DOHH2 (cell line): ENCODE results near the gene SLC39A11.

Experiments
- H3F3A ChIP-seq: fragments of 200-600 bp; sonication (generic), shearing (Covaris generic); 2 replicates; pipeline ENCODE4 v1.6.0; 2016; ENCODE audit warnings: antibody characterized with exemption, mild to moderate bottlenecking; ENCODE audit not compliant: control insufficient read depth, insufficient read depth
- H3K27ac ChIP-seq: fragments of 200-600 bp; sonication (generic); 2 replicates; pipeline ENCODE4 v1.5.1; 2014; ENCODE audit warnings: low read depth, mild to moderate bottlenecking, low read length, moderate library complexity
- H3K27me3 ChIP-seq: fragments of 200-600 bp; sonication (generic); 2 replicates; pipeline ENCODE4 v1.6.1; 2014; ENCODE audit warnings: mild to moderate bottlenecking, low read length, mixed read lengths; ENCODE audit not compliant: control insufficient read depth
- H3K36me3 ChIP-seq: fragments of 200-600 bp; sonication (generic); 2 replicates; pipeline ENCODE4 v1.6.1; 2014; ENCODE audit warnings: mild to moderate bottlenecking, low read length, moderate library complexity, mixed read lengths; ENCODE audit not compliant: control insufficient read depth
- H3K4me1 ChIP-seq: fragments of 200-600 bp; sonication (generic); 2 replicates; pipeline ENCODE4 v1.6.1; 2014; ENCODE audit warnings: mild to moderate bottlenecking, low read length, mixed read lengths; ENCODE audit not compliant: control insufficient read depth
- H3K4me2 ChIP-seq: fragments of 200-600 bp; sonication (generic); 2 replicates; pipeline ENCODE4 v1.6.0; 2014; ENCODE audit warnings: mild to moderate bottlenecking, low read length, moderate library complexity
- H3K4me3 ChIP-seq: fragments of 200-600 bp; sonication (generic); 2 replicates; pipeline ENCODE4 v1.5.1; 2014; ENCODE audit warnings: mild to moderate bottlenecking, low read length, mixed read lengths
- H3K79me2 ChIP-seq: fragments of 200-600 bp; sonication (generic); 2 replicates; pipeline ENCODE4 v1.6.1; 2014; ENCODE audit warnings: mild to moderate bottlenecking, low read length, mixed read lengths; ENCODE audit not compliant: control insufficient read depth
- H3K9me2 ChIP-seq: fragments of 200-600 bp; sonication (generic); replicated peaks from 2 replicates; pipeline ENCODE4 v1.6.1; 2014; ENCODE audit warnings: mild to moderate bottlenecking, low read length, mixed read lengths; ENCODE audit not compliant: control insufficient read depth
- H3K9me3 ChIP-seq: fragments of 200-600 bp; sonication (generic); 2 replicates; pipeline ENCODE4 v1.6.1; 2014; ENCODE audit warnings: antibody characterized with exemption, low read length, mixed read lengths; ENCODE audit not compliant: control insufficient read depth, insufficient read depth
- H4K20me1 ChIP-seq: fragments of 200-600 bp; sonication (generic); 2 replicates; pipeline ENCODE4 v1.6.0; 2014; ENCODE audit warnings: low read depth, mild to moderate bottlenecking, antibody characterized with exemption, low read length, moderate library complexity; ENCODE audit not compliant: control insufficient read depth, insufficient read depth
- CTCF ChIP-seq: fragments of 200-600 bp; sonication (generic); IDR thresholded peaks from one replicate; pipeline ENCODE4 v1.5.1; 2014; ENCODE audit warnings: antibody characterized with exemption, mild to moderate bottlenecking, low read depth, low read length; ENCODE audit not compliant: poor library complexity, severe bottlenecking
- EZH2phosphoT487 ChIP-seq: fragments of 200-600 bp; sonication (generic); IDR thresholded peaks from 2 replicates; pipeline ENCODE4 v1.6.1; 2017; ENCODE audit warnings: borderline replicate concordance, mild to moderate bottlenecking, antibody characterized with exemption, low read length, moderate library complexity, mixed read lengths

The SLC39A11 gene

GRCh38 chr17:72883351-72883750 is 209.1 kb downstream of the SLC39A11 start:
- no peaks in the 10 kb centered on the region for H3F3A ChIP-seq

DNA sequence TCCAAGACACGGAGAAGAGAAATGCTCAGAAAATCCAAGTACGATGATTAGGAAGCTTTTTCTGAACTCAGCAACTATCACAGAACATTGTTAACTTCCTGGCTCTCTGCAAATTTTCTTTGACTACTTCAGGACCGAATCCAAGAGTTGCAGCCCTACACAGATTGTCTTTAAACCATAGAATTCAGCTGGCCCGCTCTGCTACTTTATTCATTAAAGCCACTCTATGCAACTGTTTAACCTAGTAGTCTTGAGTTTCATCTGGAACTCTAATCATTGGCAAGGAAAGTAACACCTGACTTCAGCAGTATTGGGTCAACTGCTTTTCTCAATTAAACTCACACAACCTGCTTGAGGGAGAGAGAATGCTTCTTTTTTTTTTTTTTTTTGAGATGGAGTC is 210.1 kb downstream of the SLC39A11 start:
- no peaks in the 10 kb centered on the region for H3K79me2 ChIP-seq
- no peak for TF ChIP-seq EZH2phosphoT487
- TF ChIP-seq CTCF: no peak
- no peaks in the 10 kb centered on the region for H3K9me2 ChIP-seq
- H3K4me2 ChIP-seq: no peak overlapping the region
- no peaks in the 10 kb centered on the region for H4K20me1 ChIP-seq
- H3K9me3 ChIP-seq: peaks cover 7% of the 10 kb centered on the region; the same call in 1 of the 2 replicates
- no peak overlapping the region for H3K4me3 ChIP-seq
- no peaks in the 10 kb centered on the region for H3K36me3 ChIP-seq
- no peak overlapping the region for H3K27ac ChIP-seq
- no peaks in the 10 kb centered on the region for H3K4me1 ChIP-seq
- H3K27me3 ChIP-seq: no peaks in the 10 kb centered on the region
- no peaks in the 10 kb centered on the region for H3F3A ChIP-seq

More at GRCh38 chr17:72883351-72883750, 209.1 kb downstream of the SLC39A11 start:
- no peak overlapping the region for H3K27ac ChIP-seq
- no peak overlapping the region for H3K4me2 ChIP-seq
- H3K4me3 ChIP-seq: no peak overlapping the region
- TF ChIP-seq CTCF (no peak), EZH2phosphoT487 (no peak)
- H3K4me1 ChIP-seq: no peaks in the 10 kb centered on the region
- H3K27me3 ChIP-seq: no peaks in the 10 kb centered on the region
- no peaks in the 10 kb centered on the region for H4K20me1 ChIP-seq
- no peaks in the 10 kb centered on the region for H3K36me3 ChIP-seq
- H3K79me2 ChIP-seq: no peaks in the 10 kb centered on the region
- H3K9me2 ChIP-seq: no peaks in the 10 kb centered on the region
- 0 out of 2 replicates have a peak, but pooled peaks cover 6% of the 10 kb centered on the region for H3K9me3 ChIP-seq

DNA sequence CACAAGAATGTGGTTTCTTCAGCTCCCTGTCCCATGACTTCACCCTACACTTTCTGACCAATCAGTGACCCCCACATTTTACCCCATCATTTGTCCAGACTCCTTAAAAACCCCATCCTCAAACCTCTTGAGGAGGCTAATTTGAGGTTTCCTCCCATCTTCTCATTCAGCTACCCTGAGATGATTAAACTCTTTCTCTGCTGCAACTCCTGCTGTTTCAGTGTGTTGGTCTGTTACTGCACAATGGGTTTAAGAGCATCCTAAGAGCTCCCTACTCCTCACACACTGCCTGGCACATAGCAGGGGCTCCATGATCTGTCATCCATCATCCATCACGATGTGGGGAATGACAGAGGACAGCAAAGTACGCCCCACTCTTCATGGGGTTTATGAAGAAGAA is 212.6 kb downstream of the SLC39A11 start:
- no peak overlapping the region for H3K4me3 ChIP-seq
- no peak overlapping the region for H3K4me2 ChIP-seq
- H3F3A ChIP-seq: no peaks in the 10 kb centered on the region
- TF ChIP-seq CTCF (no peak), EZH2phosphoT487 (no peak)
- no peaks in the 10 kb centered on the region for H3K36me3 ChIP-seq
- peaks cover 17% of the 10 kb centered on the region for H3K9me3 ChIP-seq
- H3K27me3 ChIP-seq: no peaks in the 10 kb centered on the region
- H3K79me2 ChIP-seq: no peaks in the 10 kb centered on the region
- no peak overlapping the region for H3K27ac ChIP-seq
- H3K4me1 ChIP-seq: no peaks in the 10 kb centered on the region
- no peaks in the 10 kb centered on the region for H3K9me2 ChIP-seq
- no peaks in the 10 kb centered on the region for H4K20me1 ChIP-seq
